Measurements from ENCODE around the gene NCKIPSD. TPM values are rescaled to one million over a fixed set of nuclear protein-coding genes. Genes with fewer than 3 reads are reported as not detected.

Gene NCKIPSD
- polyA plus RNA-seq, 3 donors: 21.0 to 22.8 (median 22.7) TPM

- DNase-seq: no peak
Observed at GRCh38 chr3:48652923-48653715, 32.6 kb downstream of the NCKIPSD start.

- no peak for DNase-seq
Observed at GRCh38 chr3:48651771-48652170, 33.9 kb downstream of the NCKIPSD start.

GRCh38 chr3:48650723-48651122 lies 35.0 kb downstream of the NCKIPSD start:
- DNase-seq: no peak

GRCh38 chr3:48648188-48648850 lies 37.4 kb downstream of the NCKIPSD start:
- no peak for DNase-seq

GRCh38 chr3:48647714-48648113 lies 38.0 kb downstream of the NCKIPSD start:
- no peak for DNase-seq

GRCh38 chr3:48644898-48645760 lies 40.6 kb downstream of the NCKIPSD start:
- DNase-seq: no peak

- no peak for DNase-seq
Observed at GRCh38 chr3:48642605-48643004, 43.1 kb downstream of the NCKIPSD start.

GRCh38 chr3:48641396-48641795 lies 44.3 kb downstream of the NCKIPSD start:
- no peak for DNase-seq

GRCh38 chr3:48639944-48640606 lies 45.6 kb downstream of the NCKIPSD start:
- DNase-seq: no peak

GRCh38 chr3:48637305-48637704 lies 48.4 kb downstream of the NCKIPSD start:
- DNase-seq: no peak

GRCh38 chr3:48636149-48636655 lies 49.5 kb downstream of the NCKIPSD start:
- DNase-seq: no peak

- peak; percentile 97 for DNase-seq
Observed at GRCh38 chr3:48635222-48636021, 50.3 kb downstream of the NCKIPSD start, which contains the start of gene SLC26A6. Gene SLC26A6 (minus strand): TSS chr3:48635461. CDS start chr3:48635393, 68 bp downstream.

GRCh38 chr3:48634661-48635221 lies 51.0 kb downstream of the NCKIPSD start:
- no peak for DNase-seq

GRCh38 chr3:48633743-48634142 lies 52.0 kb downstream of the NCKIPSD start:
- no peak for DNase-seq

GRCh38 chr3:48633256-48633655 lies 52.5 kb downstream of the NCKIPSD start:
- no peak for DNase-seq

- DNase-seq: no peak
Observed at GRCh38 chr3:48631516-48632448, 53.9 kb downstream of the NCKIPSD start.

- DNase-seq: no peak
Observed at GRCh38 chr3:48630833-48631232, 54.9 kb downstream of the NCKIPSD start.

- no peak for DNase-seq
Observed at GRCh38 chr3:48630407-48630806, 55.3 kb downstream of the NCKIPSD start.

GRCh38 chr3:48629894-48630293 lies 55.8 kb downstream of the NCKIPSD start:
- no peak for DNase-seq

All from renal pelvis (tissue), 4 donors.